Activated gamma-delta T cell (primary cell): ENCODE results near the gene PDZD2.
"Not testable (repeated sequence)": the region's sequence is repeated elsewhere in the genome, so short reads cannot be mapped to it uniquely, and the experiment has no call there.

Experiments used
- DNase-seq: peaks from one replicate; lab custom pipeline; 2025; lab: John Stamatoyannopoulos, UW

The PDZD2 gene

DNA sequence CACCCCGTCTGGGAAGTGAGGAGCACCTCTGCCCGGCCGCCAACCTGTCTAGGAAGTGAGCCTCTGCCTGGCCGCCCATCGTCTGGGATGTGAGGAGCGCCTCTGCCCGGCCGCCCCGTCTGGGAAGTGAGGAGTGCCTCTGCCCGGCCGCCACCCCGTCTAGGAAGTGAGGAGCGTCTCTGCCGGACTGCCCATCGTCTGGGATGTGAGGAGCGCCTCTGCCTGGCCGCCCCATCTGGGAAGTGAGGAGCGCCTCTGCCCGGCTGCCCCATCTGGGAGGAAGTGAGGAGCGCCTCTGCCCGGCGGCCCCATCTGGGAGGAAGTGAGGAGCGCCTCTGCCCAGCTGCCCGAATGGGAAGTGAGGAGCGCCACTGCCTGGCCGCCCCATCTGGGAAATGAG, 400.7 kb downstream of the PDZD2 start:
- not testable (repeated sequence) for DNase-seq

DNA sequence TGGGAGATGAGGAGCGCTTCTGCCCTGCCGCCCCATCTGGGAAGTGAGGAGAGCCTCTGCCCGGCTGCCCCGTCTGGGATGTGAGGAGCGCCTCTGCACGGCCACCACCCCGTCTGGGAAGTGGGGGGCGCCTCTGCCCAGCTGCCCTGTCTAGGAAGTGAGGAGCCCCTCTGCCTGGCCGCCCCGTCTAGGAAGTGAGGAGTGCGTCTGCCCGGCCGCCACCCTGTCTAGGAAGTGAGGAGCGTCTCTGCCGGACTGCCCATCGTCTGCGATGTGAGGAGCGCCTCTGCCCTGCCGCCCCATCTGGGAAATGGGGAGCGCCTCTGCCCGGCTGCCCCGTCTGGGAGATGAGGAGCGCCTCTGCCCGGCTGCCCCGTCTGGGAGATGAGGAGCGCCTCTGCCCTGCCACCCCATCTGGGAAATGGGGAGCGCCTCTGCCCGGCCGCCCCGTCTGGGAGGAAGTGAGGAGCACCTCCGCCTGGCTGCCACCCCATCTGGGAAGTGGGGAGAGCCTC, 401.3 kb downstream of the PDZD2 start:
- peak; percentile 15 for DNase-seq

DNA sequence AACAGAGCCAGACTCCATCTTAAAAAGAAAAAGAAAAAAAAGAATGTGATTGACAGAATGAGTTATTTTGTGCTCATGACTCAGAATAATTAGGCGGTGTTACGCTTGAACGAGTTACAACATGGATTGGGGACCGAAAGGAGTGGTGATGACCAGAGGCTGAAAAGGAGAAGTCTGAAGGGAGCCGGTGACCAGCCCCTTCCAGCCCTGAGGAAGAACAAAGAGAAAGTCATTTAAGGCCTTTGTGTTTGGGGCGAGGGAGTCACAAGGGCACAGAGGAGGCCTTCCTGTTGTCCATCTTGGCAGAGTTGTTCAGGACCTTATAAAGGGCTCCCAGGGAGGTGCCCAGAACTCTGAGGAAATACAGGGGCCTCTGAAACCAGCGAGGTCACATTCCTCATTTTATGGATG, 403.6 kb downstream of the PDZD2 start:
- DNase-seq: no peak

DNA sequence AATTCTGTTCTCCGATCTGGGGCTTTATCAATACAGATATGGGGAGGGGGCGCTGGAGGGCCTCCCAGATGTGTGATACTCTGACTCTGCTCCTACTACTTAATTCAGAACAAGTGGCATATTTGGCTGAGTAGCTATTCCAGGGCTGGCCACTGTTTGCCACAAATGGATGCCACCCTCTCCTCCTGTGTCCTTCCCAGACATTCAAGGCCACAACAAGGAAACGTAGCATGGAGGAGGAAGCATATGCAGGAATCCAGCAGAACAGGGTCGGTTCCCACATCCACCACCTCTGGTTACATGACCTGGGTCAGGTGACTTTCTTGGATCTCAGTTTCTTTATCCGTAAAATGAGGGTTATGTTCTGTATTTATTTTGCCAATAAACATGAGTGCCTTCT, 404.2 kb downstream of the PDZD2 start:
- no peak for DNase-seq

DNA sequence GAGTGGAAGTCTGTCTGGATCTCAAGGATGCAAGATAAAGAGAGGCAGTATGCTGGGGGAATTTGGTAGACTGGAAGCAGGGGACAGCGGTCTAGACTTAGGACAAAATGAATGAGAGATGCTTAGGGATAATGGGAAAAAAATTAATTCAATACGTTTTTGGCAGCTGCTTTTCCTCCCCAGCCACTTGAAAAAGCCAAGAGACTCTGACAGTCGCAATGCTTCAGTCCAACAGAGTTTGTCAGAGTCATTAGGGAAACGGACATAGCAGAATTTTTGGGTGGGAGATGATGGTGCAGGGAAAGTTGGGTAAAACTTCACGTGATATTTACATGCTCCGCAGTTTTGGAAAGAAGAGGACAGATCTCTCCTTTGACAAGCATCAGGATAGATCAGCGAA, 405.5 kb downstream of the PDZD2 start:
- DNase-seq: no peak

DNA sequence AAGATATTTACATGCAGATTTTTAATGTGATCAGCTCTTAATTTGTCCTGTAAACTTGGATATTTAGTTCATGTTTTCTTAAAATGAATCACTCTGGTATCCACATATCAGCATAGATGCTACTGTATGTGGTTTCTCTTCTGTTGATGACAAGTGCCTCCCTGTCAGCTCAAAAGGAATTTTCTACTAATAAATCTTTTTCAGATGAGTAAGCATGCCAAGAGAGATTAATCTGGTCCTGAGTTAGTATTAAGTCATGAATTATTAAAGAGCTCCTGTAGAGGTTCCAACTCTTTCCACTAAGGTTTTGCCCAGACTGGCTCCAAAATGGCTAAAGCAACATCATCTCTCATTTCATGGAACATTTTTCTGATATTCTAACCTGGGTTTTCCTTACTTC, 406.0 kb downstream of the PDZD2 start:
- DNase-seq: no peak

DNA sequence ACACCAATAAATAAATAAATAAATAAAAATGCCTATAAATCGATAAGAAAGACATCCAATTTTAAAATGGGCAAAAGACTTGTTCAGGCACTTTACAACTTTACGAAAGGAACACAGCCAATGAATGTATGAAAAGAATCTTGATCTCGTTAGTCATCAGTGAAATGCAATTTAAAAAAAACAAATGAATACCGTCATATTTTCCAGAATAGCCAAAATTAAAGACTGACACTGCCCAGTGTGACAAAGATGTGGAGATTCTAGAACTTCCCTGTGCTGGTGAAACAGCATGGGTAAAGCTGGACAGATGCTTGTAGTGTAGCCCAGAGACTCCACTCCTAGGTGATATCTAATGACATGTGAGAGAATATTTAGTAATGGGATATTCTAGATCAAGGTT, 408.1 kb downstream of the PDZD2 start:
- DNase-seq: no peak

DNA sequence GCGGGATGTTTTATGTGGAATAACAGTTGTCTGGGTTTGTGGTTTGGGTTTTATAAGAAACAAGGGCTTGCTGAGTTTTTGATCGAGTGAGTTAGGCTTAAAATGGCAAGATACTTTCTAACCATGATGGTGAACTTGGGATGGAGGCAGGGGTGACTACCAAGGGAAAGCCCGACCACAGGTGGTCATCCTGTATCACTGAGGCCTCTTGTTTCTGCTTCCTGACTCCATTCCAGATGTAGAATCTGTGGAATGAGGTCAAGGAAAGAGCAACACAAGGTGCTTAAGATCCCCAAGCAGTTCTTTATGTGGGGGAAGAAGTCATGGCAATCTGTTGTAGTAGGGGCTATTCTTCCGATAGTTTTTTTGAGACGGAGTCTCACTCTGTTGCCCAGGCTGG, 412.9 kb downstream of the PDZD2 start:
- no peak for DNase-seq

DNA sequence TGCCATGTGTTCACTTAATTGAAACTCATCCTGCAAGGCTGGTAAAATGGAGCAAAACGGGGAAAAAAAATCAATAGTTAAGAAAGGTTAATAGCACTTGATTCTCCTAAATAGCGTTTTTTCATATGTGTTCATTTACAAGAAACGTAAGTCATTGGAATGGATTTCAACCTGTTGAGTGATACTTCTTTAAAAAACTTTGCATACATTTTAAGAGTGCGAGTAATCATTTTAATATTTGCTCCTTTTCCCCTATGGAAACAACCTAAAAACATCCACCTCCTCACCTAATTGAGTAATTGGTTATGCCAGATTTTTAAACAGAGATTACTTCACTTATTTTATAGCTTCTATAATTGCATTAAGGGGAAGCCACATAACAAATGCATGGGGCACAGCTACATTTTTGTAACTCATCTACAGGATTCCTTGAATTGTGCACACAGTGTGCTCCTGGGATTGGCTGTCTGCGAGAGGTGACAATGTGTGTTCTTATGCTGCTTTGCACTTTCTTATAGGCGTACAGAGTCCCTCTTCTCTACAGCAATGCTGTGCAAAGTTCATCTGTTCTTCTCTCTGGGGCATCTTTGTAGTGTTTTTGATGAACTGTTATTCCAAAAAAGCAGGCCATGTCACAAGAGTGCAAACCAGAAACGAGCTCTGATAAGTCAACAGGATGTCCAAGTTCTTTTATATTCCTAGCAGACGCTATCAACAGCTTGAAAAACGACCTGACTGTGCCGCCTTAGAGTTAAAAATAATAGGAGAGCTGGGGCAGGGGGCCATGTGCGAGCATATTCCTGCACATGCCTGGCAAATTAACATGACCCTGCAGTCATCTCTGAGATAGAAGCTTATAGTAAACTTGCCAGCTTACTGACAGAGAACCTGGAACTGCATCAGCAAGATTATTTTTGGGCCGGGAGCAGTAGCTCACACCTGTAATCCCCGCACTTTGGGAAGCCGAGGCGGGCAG, 417.2 kb downstream of the PDZD2 start:
- no peak for DNase-seq

DNA sequence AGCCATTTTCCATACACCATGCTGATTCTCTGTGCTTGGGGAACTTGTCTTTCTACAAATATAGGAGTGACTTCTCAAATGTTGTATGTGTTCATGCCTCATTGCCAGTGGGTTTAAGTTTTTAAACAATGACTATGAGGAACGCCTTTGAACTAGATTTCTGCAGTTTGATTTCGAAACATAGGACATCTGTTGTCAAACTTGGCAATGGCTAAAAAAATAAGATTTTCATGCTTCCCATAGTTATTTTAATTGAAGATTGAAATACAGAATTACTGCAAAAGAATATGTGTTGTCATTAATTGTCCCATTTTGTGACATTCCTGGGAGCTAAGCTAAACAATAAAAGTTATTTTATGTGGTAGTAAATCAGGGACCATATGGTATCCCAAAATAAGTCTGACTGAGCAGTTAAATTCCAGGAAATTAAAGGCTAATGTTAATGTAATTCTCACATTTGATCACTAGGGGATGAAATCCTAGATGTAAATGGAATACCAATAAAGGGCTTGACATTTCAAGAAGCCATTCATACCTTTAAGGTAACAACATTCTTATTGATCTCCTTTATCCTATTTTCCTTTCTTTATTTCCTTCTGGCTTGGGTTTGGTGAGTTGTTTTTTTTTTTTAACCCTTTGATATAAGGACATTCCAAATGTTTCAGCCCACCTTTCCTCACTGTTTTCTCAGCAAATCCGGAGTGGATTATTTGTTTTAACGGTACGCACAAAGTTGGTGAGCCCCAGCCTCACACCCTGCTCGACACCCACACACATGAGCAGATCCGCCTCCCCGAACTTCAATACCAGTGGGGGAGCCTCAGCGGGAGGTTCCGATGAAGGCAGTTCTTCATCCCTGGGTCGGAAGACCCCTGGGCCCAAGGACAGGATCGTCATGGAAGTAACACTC, 418.5 kb downstream of the PDZD2 start:
- DNase-seq: no peak

DNA sequence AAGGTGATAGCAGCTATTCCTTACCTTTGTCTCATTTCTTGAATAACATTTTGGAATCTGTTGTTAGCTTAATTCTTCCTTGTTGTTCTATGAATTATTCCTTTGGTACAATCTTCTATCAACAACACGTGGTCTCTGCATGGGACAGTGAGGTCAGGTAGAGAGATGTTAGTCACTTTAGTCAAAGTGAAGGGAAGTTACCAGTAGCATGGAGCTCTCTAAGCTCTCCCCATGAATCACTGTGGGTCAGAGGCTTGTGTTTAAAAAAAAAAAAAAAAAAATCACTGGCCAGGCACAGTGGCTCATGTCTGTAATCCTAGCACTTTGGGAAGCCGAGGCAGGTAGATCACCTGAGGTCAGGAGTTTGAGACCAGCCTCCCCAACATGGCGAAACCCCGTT, 419.2 kb downstream of the PDZD2 start:
- DNase-seq: no peak

DNA sequence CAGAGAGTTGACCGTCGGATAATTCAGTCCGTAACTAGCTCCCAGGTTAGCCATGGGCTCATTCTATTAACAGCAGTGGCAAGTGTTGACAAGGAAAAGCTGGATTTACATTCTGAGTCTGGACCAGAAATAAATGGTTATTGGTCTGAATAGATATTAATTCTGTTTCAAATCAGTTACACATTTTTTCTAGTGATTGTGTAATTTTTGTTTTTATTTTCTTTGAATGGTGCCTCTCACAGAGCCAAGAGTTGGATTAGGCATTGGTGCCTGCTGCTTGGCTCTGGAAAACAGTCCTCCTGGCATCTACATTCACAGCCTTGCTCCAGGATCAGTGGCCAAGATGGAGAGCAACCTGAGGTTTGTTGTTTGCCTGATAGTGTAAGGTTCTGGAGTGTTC, 420.1 kb downstream of the PDZD2 start:
- no peak for DNase-seq

DNA sequence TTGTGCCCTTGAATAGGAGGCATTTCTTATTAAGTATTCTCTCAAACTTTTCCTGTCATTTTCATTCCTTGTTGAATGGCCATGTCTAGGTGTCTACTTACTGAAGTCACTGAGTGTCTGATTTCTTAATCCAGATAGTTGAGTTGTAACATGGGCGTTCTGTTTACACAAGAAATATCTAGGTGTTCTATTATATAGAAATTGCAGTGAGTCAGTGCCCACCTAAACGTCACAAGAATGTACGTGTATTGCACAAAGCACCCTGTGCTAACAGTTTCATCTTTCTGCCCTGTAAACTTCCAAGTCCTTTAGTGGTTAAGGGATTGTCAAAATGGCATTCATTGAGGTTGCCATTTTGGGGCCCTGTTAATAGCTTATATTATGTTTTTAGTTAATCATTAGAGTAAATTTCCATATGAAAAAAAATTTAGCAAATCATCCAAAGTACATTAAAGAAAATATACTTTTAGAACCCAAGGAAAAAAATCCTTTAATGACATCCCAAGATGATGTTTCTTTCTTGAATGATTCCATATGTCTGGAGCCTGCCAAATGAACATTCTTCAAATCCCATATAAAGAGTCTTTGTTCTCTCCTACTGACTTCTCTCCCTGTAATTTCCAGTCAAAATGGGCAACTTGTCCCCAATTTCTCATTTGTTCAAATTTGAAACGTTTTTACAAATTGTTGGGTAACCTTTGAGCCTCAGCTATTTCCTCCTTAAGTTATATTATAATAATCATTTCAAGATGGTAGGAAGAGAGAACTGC, 421.0 kb downstream of the PDZD2 start:
- no peak for DNase-seq

DNA sequence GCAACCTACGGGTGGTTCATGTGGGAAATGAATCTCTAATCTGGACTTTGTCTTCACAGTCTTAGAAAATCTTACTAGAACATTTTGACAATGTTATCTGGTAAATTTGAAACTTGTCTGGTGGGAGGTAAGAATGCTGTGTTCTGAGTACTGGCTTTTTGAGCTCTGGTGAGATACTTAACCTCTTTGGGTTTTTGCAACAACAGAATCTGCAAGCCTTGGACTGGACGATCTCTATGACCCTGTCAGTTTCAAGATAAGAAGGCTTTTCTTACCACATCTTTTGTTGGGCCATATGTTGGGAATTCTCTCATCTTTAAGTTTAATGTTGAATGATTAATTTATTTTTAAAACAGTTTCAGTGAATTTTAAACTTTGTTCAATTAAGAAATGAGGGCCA, 422.3 kb downstream of the PDZD2 start:
- no peak for DNase-seq

DNA sequence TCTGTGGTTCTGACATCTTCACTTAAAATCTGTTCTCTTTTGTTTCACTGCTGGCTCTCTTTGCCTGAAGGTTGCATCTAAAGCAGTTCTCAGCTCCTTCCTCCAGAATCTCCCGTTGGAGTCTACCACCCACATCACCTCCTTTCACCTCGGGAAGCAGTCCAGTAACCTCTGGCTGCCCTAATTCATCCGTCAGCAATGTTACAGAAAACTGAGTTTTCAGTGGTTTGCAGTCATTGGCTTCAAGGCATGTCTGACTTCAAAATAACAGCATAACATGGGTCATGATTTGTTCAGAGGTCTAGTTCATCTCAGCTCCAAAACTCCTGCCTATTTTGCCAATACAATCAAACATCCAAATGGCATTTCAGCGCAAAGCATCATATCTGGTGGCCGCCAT, 427.5 kb downstream of the PDZD2 start:
- DNase-seq: no peak

DNA sequence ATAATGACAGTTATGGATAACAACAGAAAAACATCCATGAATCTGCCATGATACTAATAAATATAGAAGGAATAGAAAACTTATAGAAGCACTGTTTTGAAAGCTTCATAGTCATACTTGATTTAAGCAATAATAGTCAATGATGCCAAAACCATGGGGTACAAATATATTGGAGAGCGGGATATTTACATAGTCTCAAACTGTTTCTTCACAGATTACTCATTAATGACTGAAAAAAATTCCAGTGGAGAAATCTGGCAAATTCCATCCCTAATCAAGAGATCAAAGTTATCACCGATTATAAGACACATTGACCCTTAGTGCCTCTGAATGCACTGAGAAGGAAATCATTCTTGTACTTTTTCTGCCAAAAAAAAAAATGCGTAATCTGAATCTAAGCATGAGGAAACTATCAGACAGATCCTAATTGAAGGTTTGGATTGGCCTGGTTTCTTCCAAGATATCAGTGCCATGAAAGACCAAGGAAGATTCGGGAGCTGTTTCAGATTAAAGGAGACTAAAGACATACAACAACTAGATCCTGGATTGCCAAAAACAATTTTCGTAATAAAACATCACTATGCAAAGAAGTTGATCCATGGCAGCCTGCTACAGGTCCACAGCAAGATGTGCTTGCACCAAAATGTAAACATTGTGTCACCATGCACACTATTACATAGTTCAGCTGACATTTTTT, 429.0 kb downstream of the PDZD2 start:
- no peak for DNase-seq

DNA sequence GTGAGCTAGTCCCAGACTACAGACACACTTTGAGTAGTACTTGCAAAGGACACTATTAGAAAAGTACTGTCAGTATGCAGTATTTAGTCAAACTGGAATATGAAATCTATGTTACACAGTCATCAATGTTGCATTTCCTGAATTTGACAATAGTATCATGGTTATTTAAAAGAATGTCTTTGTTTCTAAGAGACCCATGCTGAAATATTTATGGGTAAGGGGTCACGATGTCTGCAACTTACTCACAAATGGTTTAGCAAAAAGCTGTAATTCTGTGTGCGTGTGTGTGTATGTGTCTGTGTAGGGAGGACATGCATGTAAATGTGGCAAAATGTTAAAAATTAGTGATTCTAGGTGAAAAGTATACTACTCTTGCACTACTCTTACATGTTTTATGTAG, 429.6 kb downstream of the PDZD2 start:
- no peak for DNase-seq

DNA sequence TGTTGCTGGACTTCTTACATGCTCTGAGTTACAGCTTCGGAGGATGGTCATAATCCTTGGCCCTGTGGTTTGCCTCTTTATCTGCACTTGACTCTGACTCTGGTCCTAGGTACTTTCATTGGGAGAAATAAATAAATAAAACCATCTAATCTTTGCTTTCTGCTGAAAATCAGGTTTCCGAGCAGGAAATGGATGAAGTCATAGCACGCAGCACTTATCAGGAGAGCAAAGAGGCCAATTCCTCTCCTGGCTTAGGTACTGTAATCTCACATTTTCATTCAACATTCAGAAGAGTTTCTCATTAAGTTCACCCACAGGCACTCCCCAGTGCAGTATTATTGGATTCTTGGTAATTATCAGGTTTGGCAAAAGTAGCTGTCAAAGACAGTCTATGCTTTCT, 430.5 kb downstream of the PDZD2 start:
- DNase-seq: no peak

DNA sequence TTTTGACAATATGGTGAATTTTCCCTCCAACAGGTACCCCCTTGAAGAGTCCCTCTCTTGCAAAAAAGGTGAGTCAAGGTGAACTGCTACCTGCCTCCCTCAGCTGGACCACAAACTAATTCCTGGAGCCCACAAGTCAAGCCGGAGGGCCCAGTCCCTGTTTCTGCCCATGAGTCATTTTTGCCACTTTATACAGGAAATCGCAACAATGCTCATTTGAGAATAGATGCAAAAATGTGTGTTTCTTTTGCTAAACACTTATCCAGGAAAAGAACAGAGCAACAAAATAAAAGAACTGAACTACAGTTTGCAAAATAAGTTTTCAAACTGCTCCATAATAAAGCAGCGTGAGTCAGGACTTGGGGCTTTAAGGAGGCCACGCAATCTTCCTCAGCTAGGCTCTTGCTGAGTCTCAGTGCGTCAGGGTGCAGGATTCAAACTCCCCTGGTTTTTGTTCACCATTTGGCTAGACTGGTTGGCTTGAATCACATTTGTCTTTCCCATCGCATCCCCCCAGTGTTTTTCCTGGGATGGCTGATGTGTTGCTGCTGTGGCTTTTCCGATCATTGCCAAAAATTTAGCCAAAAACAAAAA, 432.5 kb downstream of the PDZD2 start:
- DNase-seq: no peak

DNA sequence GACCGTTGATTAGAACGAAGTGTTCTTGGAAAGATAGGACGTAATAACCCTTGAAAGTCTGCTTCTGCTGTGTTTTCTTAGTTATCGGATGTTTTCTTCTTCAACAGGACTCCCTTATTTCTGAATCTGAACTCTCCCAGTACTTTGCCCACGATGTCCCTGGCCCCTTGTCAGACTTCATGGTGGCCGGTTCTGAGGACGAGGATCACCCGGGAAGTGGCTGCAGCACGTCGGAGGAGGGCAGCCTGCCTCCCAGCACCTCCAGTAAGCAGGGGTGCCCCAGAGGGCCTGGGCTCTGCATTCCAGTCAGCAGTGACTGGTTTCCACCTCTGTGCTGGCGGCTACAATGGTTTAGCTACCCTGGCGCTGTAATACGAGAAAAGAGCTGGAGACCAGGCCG, 433.1 kb downstream of the PDZD2 start:
- no peak for DNase-seq

DNA sequence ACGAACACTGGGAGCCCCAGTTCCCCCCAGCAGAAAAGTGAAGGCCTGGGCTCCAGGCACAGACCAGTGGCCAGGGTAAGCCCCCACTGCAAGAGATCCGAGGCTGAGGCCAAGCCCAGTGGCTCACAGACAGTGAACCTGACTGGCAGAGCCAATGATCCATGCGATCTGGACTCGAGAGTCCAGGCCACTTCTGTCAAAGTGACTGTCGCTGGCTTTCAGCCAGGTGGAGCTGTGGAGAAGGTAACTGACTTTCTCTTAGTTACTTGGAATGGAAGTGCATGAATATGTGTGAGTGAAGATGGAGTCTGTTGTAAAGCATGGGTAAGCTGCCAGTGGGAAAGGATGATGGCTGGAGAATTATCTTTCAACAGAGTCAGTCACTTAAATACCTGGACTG, 435.5 kb downstream of the PDZD2 start:
- no peak for DNase-seq
